ENCODE results near the gene SMPDL3A. TPM values are rescaled to one million over a fixed set of nuclear protein-coding genes. Genes with fewer than 3 reads are reported as not detected.

The SMPDL3A gene
- total RNA-seq, 1 donor from 2014 or later = 19.6 TPM

DNA sequence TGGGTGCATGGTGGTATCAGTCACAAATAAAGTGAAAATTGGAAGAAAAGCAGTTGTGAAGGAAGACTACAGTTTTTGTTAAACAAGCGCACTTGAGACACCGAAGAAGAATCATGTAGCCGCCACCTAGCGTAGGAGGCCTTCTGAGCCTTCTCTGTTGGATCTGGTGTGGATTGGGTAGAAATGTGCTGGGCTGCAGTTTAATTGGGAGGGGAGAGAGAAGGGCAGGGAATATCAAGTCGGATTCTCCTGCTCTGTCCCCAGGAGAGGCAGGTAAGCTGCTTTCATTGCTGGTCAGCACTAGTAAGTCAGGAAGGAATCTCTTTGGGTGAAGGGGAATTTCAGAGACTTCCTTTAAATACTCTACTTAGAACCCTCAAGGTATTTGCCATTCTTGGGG lies 10.8 kb upstream of the SMPDL3A start:
- DNase-seq (no peak), ATAC-seq (no peak)
- intact Hi-C loops (cut with DNase I) = no loop called here
- Histone ChIP-seq H3K27me3 (no peaks in the 10 kb centered on the region), H3K4me3 (no peak overlapping the region), H3K36me3 (no peaks in the 10 kb centered on the region), H3K27ac (no peak overlapping the region), H3K4me1 (no peaks in the 10 kb centered on the region), H3K9me3 (no peaks in the 10 kb centered on the region)
- TF ChIP-seq, protein P1, sequence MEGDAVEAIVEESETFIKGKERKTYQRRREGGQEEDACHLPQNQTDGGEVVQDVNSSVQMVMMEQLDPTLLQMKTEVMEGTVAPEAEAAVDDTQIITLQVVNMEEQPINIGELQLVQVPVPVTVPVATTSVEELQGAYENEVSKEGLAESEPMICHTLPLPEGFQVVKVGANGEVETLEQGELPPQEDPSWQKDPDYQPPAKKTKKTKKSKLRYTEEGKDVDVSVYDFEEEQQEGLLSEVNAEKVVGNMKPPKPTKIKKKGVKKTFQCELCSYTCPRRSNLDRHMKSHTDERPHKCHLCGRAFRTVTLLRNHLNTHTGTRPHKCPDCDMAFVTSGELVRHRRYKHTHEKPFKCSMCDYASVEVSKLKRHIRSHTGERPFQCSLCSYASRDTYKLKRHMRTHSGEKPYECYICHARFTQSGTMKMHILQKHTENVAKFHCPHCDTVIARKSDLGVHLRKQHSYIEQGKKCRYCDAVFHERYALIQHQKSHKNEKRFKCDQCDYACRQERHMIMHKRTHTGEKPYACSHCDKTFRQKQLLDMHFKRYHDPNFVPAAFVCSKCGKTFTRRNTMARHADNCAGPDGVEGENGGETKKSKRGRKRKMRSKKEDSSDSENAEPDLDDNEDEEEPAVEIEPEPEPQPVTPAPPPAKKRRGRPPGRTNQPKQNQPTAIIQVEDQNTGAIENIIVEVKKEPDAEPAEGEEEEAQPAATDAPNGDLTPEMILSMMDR (IDR thresholded peaks at IDR 0.05) = no peak

- H3K27ac ChIP-seq = no peak overlapping the region
- H3K4me1 ChIP-seq = no peaks in the 10 kb centered on the region
- TF ChIP-seq, protein P1 (IDR thresholded peaks at IDR 0.05) = no peak
- ATAC-seq (no peak), DNase-seq (no peak)
- intact Hi-C loops (cut with DNase I) = no loop called here
- H3K4me3 ChIP-seq = no peak overlapping the region
- no peaks in the 10 kb centered on the region for H3K9me3 ChIP-seq
- H3K36me3 ChIP-seq = no peaks in the 10 kb centered on the region
- no peaks in the 10 kb centered on the region for H3K27me3 ChIP-seq
These were observed 9.9 kb upstream of the SMPDL3A start for GRCh38 chr6:122778985-122779661.

DNA sequence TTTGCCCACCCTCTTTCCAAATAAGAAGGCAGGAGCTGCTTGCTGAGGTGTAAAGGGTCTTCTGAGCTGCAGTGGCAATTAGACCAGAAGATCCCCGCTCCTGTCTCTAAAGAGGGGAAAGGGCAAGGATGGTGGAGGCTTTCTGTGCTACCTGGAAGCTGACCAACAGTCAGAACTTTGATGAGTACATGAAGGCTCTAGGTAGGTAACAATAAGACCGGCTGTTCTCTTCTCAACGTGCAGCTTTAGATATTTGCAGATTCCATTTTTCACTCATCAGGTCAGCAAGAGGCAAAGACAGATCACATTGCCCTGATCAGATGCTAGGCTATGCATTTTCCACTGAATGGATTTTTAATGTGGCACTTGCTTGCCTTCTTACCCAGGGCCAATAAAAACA lies 9.4 kb upstream of the SMPDL3A start, which contains the start of gene FABP7:
TSS of gene FABP7 (plus strand) at position 50 of the 400 bp plus-strand sequence. CDS start at position 129, 79 bp downstream.
- no peaks in the 10 kb centered on the region for H3K9me3 ChIP-seq
- ATAC-seq (no peak), DNase-seq (no peak)
- TF ChIP-seq, protein P1 (IDR thresholded peaks at IDR 0.05) = no peak
- no peak within 1 kb of the TSS for H3K4me3 ChIP-seq
- H3K27ac ChIP-seq = no peak within 1 kb of the TSS
- H3K36me3 ChIP-seq = no peaks in the 10 kb centered on the region
- intact Hi-C loops (cut with DNase I) = loop anchor here (10.0 kb wide), 1 partner anchor 55 kb away; no protein-coding TSS in a partner anchor
- no peaks in the 10 kb centered on the region for H3K4me1 ChIP-seq
- no peaks in the 10 kb centered on the region for H3K27me3 ChIP-seq

DNA sequence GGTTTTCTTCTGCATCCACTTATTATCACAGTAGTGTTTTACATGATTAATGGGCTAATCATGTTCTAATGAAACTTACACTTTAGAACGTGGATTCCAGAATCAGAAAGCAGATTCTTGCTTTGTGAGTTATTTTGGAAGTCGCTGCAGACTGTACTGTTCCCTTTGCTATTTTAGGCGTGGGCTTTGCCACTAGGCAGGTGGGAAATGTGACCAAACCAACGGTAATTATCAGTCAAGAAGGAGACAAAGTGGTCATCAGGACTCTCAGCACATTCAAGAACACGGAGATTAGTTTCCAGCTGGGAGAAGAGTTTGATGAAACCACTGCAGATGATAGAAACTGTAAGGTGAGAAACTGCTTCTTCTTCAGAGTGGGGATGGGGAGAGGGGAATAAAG lies 8.9 kb upstream of the SMPDL3A start:
- no peak for ATAC-seq
- intact Hi-C loops (cut with DNase I) = loop anchor here (10.0 kb wide), 1 partner anchor 55 kb away; no protein-coding TSS in a partner anchor

GRCh38 chr6:122781716-122782115 lies 7.3 kb upstream of the SMPDL3A start:
- no peaks in the 10 kb centered on the region for H3K9me3 ChIP-seq
- H3K27ac ChIP-seq = no peak overlapping the region
- H3K27me3 ChIP-seq = no peaks in the 10 kb centered on the region
- TF ChIP-seq, protein P1 (IDR thresholded peaks at IDR 0.05) = no peak
- no peaks in the 10 kb centered on the region for H3K36me3 ChIP-seq
- ATAC-seq = no peak
- intact Hi-C loops (cut with DNase I) = loop anchor here (10.0 kb wide), 1 partner anchor 53 kb away; no protein-coding TSS in a partner anchor
- no peaks in the 10 kb centered on the region for H3K4me1 ChIP-seq
- DNase-seq = no peak
- H3K4me3 ChIP-seq = no peak overlapping the region

More for the DNA sequence above, 8.9 kb upstream of the SMPDL3A start:
- no peak for DNase-seq
- H3K27ac ChIP-seq = no peak overlapping the region
- no peak overlapping the region for H3K4me3 ChIP-seq
- no peaks in the 10 kb centered on the region for H3K36me3 ChIP-seq
- no peaks in the 10 kb centered on the region for H3K27me3 ChIP-seq
- H3K9me3 ChIP-seq = no peaks in the 10 kb centered on the region
- no peaks in the 10 kb centered on the region for H3K4me1 ChIP-seq
- TF ChIP-seq, protein P1 (IDR thresholded peaks at IDR 0.05) = no peak
